Central memory CD4-positive, alpha-beta T cell (primary cell): ENCODE data around the gene TRIM66.

Source experiments
- DNase-seq: peaks from one replicate; pipeline ENCODE4 v3.0.0; 2022

TRIM66 gene

GRCh38 chr11:8714622-8715225 lies 32.3 kb upstream of the TRIM66 start:
- DNase-seq: no peak

- no peak for DNase-seq
Observed at GRCh38 chr11:8713760-8714454, 31.4 kb upstream of the TRIM66 start.

- DNase-seq: no peak
Observed at GRCh38 chr11:8712506-8712905, 30.0 kb upstream of the TRIM66 start.

DNA sequence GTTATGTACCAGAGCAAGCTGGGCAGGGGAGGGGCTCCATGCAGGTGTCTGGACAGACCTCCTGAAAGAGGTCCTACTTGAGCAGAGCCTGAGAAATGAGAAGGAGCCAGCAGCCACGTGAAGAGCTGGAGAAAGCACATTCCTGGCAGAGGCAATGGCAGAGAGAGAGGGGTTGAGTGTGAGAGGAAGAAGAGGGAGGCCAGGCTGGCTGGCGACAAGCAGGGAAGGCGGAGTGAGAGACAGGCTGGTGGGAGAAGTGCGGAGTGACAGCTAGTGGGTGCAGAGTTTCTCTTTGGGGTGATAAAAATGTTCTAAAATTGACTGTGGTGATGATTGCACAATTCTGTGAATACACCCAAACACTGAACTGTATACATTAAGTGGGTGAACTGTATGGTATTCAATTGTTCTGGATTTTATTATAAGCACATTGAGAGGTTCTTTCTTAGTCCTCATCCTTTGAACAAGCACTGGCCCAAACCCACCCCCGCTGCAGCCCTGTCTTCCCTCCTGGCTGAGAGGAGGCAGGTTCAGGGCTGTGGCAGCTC lies 29.5 kb upstream of the TRIM66 start:
- DNase-seq: no peak

GRCh38 chr11:8709777-8710176 lies 27.3 kb upstream of the TRIM66 start:
- DNase-seq: no peak

DNA sequence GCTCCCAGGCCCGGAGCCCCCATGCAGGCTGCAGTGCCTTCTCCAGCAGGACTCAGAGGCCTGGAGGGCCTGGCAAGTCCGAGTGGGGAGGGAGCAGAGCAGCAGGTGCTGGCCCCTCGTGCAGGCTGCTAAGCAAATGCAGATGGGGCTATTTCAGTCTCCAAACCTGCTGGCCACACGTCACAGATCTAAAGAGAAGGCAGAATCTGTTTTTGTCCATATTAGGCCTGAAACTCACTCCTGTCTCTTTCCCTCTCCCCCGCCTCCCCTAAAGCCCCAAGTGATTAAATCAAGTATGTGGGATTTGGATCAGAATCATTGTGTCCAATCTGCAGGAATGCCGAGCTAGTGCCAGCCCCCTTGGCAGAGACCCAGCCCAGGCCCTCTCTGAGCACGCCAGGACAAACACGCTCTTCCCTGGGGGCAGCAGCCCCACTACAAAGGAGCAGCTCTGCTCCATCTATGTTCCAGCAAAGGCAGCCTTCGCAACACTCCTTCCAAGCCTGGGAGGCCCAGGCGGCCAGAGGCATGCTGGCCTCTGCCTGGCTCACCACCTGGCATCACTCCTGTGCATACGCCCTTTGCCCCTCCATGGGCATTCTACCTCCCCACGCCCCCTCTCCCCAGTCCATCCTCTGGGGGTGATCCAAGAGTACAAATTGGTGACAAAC lies 26.7 kb upstream of the TRIM66 start:
- no peak for DNase-seq

GRCh38 chr11:8707541-8708191 lies 25.2 kb upstream of the TRIM66 start:
- no peak for DNase-seq

DNA sequence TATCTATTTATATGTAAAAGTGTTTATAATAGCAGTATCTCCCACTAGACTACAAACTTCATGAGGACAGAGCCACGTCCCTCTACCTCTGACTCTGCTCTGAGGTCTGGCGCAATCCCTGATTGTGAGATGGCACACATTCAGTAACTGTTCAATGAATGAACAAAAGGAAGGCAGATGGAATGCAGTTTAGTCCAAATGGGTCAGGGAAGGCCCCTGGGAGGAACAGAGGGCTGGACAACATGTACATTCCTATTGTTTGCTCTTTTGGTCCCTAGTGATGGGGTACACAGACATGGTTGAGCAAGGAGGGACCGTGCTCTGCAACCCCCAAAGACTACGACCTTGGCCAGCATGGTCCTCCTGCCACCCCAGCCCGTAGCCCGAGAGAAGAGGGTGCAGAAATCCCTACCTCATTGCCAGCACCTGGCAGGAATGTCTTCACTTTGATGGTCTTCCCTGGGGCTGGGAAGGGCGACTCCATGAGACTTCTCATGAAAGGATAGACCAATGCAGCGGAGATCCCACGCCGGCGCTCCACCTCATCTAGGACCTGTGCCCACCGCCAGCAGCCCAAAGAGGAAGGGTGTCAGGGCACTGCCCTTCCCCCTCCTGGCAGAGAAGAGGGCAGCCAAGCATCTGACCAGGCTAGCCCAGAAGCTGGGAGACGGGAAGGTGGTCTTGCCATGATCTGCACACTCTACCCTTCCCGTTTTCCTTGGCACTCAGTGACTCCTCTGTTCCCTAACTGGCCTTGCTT lies 24.4 kb upstream of the TRIM66 start:
- no peak for DNase-seq

- no peak for DNase-seq
Observed at GRCh38 chr11:8705146-8705545, 22.7 kb upstream of the TRIM66 start.

GRCh38 chr11:8704136-8704535 lies 21.7 kb upstream of the TRIM66 start:
- no peak for DNase-seq

- DNase-seq: no peak
Observed at GRCh38 chr11:8702598-8702915, 20.1 kb upstream of the TRIM66 start.

- DNase-seq: no peak
Observed at GRCh38 chr11:8701891-8702597, 19.6 kb upstream of the TRIM66 start.

DNA sequence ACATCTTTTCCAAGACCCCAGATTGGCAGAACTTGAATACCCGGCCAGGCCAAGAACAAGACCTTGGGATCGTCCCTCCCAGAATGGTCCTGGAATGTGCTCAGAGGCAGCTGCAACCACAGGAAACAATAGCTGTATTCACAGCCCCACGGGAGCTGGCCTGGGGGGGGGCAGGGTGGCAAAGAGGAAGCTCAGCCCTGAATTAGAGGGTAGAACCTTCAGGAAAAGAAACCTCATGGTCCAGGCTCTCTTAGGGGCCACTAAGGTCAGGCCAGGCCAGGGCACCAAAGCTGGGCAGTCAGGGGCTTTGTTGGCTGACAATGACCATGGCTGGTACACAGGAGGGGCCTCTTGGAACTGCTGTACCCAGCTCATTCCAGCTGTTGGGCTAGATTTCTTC lies 17.4 kb upstream of the TRIM66 start:
- DNase-seq: no peak

- DNase-seq: no peak
Observed at GRCh38 chr11:8698917-8699441, 16.5 kb upstream of the TRIM66 start.

DNA sequence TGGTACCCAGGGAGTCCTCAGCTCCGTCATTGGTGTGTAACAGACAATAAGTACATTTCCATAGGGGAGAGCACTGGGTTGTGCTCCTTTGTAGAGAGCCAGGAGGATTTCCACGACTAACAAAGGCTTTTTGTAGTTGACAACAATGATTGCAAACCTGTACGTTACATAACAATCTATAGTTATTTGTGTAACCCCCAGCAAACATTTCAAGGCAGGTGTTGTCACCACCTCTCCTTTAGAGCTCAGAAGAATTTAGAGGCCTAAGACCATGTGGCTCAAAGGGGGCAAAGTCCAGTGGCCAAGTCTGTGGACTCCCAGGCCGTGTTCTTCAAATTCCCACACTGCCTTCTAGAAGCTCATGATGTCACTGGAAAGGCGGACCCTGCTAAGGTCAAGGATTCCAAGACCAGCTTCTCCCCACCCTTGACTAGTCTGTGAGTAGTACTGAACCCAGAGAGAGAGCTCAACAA lies 15.9 kb upstream of the TRIM66 start:
- no peak for DNase-seq

- DNase-seq: no peak
Observed at GRCh38 chr11:8697054-8697453, 14.6 kb upstream of the TRIM66 start.

GRCh38 chr11:8694137-8694536 lies 11.7 kb upstream of the TRIM66 start:
- DNase-seq: no peak

- no peak for DNase-seq
Observed at GRCh38 chr11:8693555-8693954, 11.1 kb upstream of the TRIM66 start.

- no peak for DNase-seq
Observed at GRCh38 chr11:8693010-8693551, 10.6 kb upstream of the TRIM66 start.

- DNase-seq: no peak
Observed at GRCh38 chr11:8692417-8692816, 10.0 kb upstream of the TRIM66 start.

GRCh38 chr11:8691601-8692000 lies 9.1 kb upstream of the TRIM66 start:
- no peak for DNase-seq
